Stomach (tissue), 9 donors: ENCODE data around the gene ITPKB. TPM values are rescaled to one million over a fixed set of nuclear protein-coding genes. Genes with fewer than 3 reads are reported as not detected.
A peak's percentile ranks its signal among the peaks of the same experiment; 100 is the strongest.

Experiments
- DNase-seq, 2 donors: peaks; one replicate each; pipeline versions ENCODE4 v3.0.0 to v3.0.0-alpha.2; 2013 to 2019
- H3K27ac ChIP-seq, 5 donors: fragments of 200-600 bp in 4 of 5; sonication (generic) in 4 of 5; one replicate each; pipeline ENCODE4 v1.5.1; 2013 to 2019; ENCODE audit warnings: mild to moderate bottlenecking in 1 of 5, moderate library complexity in 1 of 5
- H3K27me3 ChIP-seq, 3 donors: fragments of 200-600 bp; sonication (generic); one replicate each; pipeline ENCODE4 v1.5.1; 2017 to 2019; ENCODE audit warnings: mixed run types in 1 of 3
- H3K36me3 ChIP-seq, 4 donors: fragments of 200-600 bp; sonication (generic); 1 replicate in 3 of 4; 2 replicates in 1 of 4; pipeline ENCODE4 v1.5.1; 2016 to 2019
- H3K4me1 ChIP-seq, 4 donors: fragments of 200-600 bp; sonication (generic); one replicate each; pipeline ENCODE4 v1.5.1; 2016 to 2019
- H3K4me3 ChIP-seq, 4 donors: fragments of 200-600 bp; sonication (generic) in 3 of 4; one replicate each; pipeline ENCODE4 v1.5.1; 2016 to 2019; ENCODE audit warnings: mild to moderate bottlenecking in 1 of 4
- H3K9me3 ChIP-seq, 4 donors: fragments of 200-600 bp; sonication (generic); one replicate each; pipeline ENCODE4 v1.5.1; 2016 to 2019
- EP300 ChIP-seq: sonication (generic); formaldehyde crosslinking; IDR thresholded peaks from one replicate; pipeline ENCODE4 v1.6.1; 2017; ENCODE audit warnings: antibody characterized with exemption
- POLR2A ChIP-seq, 4 donors: fragments of 450-650 bp; IDR thresholded peaks; one replicate each; pipeline ENCODE4 v1.6.1; 2016; ENCODE audit warnings: antibody characterized with exemption in 4 of 4, control low read depth in 2 of 4, mild to moderate bottlenecking in 1 of 4, moderate library complexity in 1 of 4
- POLR2AphosphoS5 ChIP-seq, 3 donors: sonication (generic); formaldehyde crosslinking; IDR thresholded peaks; one replicate each; pipeline ENCODE4 v1.6.1; 2016; ENCODE audit warnings: antibody characterized with exemption in 3 of 3
- WGBS, 5 donors: extraction: QIAGEN DNeasy Blood & Tissue Kit in 3 of 5; methylation state at CpG; one replicate each; pipeline versions ENCODE4 v1.1.5 to v1.1.7; 2013 to 2018; 5-methylcytosine and 5-hydroxymethylcytosine counted together
- intact Hi-C: fragments of 100-400 bp; cut with DNase I; formaldehyde crosslinking; loops from one replicate; pipeline ENCODE4 v1.15.1; 2023; ENCODE audit warnings: low total_unique reads
- polyA plus RNA-seq, 3 donors: library from polyadenylated mRNA; stranded (reverse); fragments of 200-250 nt; gene quantifications; one replicate each; pipeline ENCODE4 v1.2.3, GENCODE V29; 2013
- total RNA-seq, 5 donors: library from RNA; depleted of rRNA; stranded (reverse); fragments of >200 nt; gene quantifications; one replicate each; pipeline versions ENCODE4 v1.1.0 to v1.2.3, GENCODE V29; 2014 to 2016
- TF ChIP-seq, protein P1 (sequence below), 7 experiments: fragments of 450-650 bp in 4 of 7; fragments of 200-600 bp in 3 of 7; sonication (generic) in 3 of 7; IDR thresholded peaks; one replicate each; pipeline ENCODE4 v1.5.1; 2016 to 2019; ENCODE audit warnings: antibody characterized with exemption in 7 of 7, control low read depth in 2 of 7, mild to moderate bottlenecking in 1 of 7
- donor health status: healthy with polysubstance abuse.
- donor health status: Bipolar disorder and iron deficiency.
- donor health status: healthy.

The ITPKB gene
- total and polyA plus RNA-seq, 8 donors = 3.8 to 38.8 (median 19.1) TPM

DNA sequence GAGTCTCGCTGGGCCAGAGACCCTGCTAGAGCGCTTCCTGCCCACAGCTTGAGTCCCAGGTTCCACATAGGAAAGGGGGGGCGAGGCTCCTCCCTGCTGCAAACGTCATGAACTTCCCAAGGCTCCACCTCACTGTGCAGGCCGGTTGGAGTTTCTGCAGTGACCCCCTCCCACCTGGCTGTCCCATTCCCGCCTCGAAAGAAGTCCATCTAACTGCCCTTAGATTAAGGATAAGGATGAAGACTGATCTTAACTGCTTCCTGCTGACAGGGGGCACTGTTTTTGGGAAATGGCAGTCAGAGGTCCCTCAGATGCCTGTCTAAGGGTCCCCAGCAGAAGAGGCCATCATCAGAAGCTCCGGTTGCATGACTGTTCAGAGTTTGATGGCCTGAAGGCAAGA is 127.8 kb downstream of the ITPKB start:
- DNase-seq = no peak
- Histone ChIP-seq H3K27me3 (no peaks in the 10 kb centered on the region), H3K27ac (no peak overlapping the region), H3K36me3 (no peaks in the 10 kb centered on the region), H3K9me3 (no peaks in the 10 kb centered on the region), H3K4me3 (no peak overlapping the region), H3K4me1 (peaks cover 0 to 13% (median 4%) of the 10 kb centered on the region in 4 donors)
- no peak for TF ChIP-seq POLR2A (IDR thresholded peaks at IDR 0.05)
- TF ChIP-seq, protein P1, sequence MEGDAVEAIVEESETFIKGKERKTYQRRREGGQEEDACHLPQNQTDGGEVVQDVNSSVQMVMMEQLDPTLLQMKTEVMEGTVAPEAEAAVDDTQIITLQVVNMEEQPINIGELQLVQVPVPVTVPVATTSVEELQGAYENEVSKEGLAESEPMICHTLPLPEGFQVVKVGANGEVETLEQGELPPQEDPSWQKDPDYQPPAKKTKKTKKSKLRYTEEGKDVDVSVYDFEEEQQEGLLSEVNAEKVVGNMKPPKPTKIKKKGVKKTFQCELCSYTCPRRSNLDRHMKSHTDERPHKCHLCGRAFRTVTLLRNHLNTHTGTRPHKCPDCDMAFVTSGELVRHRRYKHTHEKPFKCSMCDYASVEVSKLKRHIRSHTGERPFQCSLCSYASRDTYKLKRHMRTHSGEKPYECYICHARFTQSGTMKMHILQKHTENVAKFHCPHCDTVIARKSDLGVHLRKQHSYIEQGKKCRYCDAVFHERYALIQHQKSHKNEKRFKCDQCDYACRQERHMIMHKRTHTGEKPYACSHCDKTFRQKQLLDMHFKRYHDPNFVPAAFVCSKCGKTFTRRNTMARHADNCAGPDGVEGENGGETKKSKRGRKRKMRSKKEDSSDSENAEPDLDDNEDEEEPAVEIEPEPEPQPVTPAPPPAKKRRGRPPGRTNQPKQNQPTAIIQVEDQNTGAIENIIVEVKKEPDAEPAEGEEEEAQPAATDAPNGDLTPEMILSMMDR (IDR thresholded peaks at IDR 0.05) = no peak
- TF ChIP-seq EP300 = no peak
- TF ChIP-seq POLR2AphosphoS5 (IDR thresholded peaks at IDR 0.05) = no peak
- intact Hi-C loops = no loop called here
- 59 to 72% (median 63%) methylated on average over 7 to 8 of the region's 8 CpGs for WGBS, 5 donors

DNA sequence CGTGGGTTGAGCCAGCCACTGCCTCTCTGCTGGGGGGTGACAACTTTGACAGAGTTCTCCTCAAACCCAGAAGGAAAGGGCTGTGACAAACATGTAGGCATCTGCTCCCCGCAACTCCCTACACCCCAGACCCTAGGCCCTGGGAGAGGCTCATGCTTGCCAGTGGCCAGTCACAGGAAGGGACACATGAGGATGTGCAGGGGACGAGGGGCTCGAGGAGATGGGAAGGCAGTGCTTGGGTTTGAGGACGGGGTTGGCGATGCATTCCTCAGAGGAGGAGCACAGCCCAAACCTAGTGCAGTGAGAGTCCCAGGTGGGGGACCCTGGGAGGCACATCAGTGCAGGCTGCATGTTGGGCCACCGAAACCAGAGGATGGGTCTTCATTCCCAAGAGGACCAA is 128.4 kb downstream of the ITPKB start:
- H3K27ac ChIP-seq = no peak overlapping the region
- TF ChIP-seq EP300 (no peak), POLR2AphosphoS5 (IDR thresholded peaks at IDR 0.05) (no peak), POLR2A (IDR thresholded peaks at IDR 0.05) (no peak)
- TF ChIP-seq, protein P1 (IDR thresholded peaks at IDR 0.05) = no peak
- no peaks in the 10 kb centered on the region for H3K36me3 ChIP-seq
- DNase-seq = no peak
- intact Hi-C loops = no loop called here
- no peak overlapping the region for H3K4me3 ChIP-seq
- no peaks in the 10 kb centered on the region for H3K27me3 ChIP-seq
- WGBS, 5 donors = 85 to 91% (median 90%) methylated on average over 7 of the region's 7 CpGs
- H3K4me1 ChIP-seq = peaks cover 0 to 19% (median 7%) of the 10 kb centered on the region in 4 donors
- no peaks in the 10 kb centered on the region for H3K9me3 ChIP-seq

DNA sequence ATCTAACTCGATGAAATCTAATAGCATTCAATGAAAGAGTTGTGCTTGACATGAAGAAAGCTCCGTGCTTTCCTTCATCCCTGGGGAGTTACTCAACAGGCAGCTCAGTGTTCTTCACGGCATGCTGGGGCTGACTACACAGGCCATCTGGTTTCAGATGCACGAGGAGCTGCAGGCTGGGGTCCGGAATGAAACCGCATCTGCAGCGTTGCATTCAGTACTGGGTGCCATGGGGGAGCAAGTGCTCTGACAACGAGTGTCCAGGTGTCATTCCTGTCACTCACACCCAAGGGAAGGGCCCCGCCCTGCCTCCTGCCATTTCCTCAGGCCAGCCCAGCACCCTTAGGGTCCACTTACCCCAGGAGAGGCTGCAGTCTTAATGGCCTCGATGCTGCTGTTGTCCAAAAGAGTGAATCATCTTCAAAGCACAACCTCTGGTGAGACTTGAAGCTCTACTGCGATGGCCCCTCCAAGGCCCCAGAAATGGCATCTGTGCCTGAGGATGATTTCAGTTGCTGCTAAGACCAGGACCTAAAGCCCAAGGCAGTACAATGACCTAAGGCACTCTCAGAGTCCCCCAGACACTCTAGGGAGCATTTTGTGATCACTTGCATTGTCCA is 129.1 kb downstream of the ITPKB start:
- TF ChIP-seq POLR2AphosphoS5 (IDR thresholded peaks at IDR 0.05) (no peak), EP300 (no peak), POLR2A (IDR thresholded peaks at IDR 0.05) (no peak)
- TF ChIP-seq, protein P1 (IDR thresholded peaks at IDR 0.05) = no peak
- intact Hi-C loops = loop anchor here (10.0 kb wide), 1 partner anchor 185 kb away; no protein-coding TSS in a partner anchor
- no peaks in the 10 kb centered on the region for H3K9me3 ChIP-seq
- no peak overlapping the region for H3K4me3 ChIP-seq
- 61 to 84% (median 79%) methylated on average over 10 to 11 of the region's 11 CpGs for WGBS, 5 donors
- H3K27ac ChIP-seq = no peak overlapping the region
- H3K27me3 ChIP-seq = no peaks in the 10 kb centered on the region
- H3K36me3 ChIP-seq = no peaks in the 10 kb centered on the region
- DNase-seq = peak in 1 of 2 donors; percentile 46
- H3K4me1 ChIP-seq = peaks cover 0 to 26% (median 11%) of the 10 kb centered on the region in 4 donors

DNA sequence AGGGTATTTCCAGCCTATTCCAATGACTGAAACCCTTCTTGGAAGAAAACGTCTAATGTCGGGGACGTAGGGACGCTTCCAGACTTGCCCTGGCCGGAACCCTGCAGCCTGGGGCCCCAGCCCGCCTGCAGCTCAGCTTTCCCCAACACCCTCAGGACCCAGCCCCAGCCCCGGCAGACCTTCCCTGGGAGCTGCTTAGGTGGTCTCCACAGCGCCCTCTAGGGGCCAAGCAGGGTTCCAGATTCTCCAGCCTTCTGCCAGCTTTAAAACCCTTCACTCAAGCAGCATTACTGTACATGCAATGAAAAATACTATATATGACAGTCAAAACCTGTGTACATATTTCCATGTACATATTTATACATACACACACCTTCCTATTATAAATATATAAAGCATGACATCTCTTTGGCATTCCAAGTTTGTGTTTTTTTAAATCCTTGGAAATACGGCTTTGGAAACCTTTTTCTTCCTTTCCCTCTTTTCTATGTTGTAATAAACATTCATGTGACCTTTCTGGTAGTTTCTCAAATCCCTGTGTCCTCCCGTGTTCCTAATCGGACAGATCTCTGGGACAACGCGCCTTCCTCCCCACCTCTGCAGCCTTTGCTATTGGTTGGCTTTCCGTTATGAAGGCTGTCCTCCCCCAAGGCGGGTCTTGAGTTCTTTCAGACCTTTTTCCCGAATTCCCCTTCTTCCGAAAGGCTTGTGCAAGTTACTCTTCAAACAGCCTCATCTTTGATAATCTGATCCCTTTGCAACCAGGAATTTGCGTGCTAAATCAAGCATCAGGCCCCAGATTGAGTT is 130.2 kb downstream of the ITPKB start:
- no peaks in the 10 kb centered on the region for H3K9me3 ChIP-seq
- H3K27me3 ChIP-seq = no peaks in the 10 kb centered on the region
- no peak overlapping the region for H3K4me3 ChIP-seq
- H3K27ac ChIP-seq = no peak overlapping the region
- TF ChIP-seq, protein P1 (IDR thresholded peaks at IDR 0.05) = peak in 5 of 7 experiments; percentile 36 to 85 (median 75)
- TF ChIP-seq POLR2A (IDR thresholded peaks at IDR 0.05) = no peak
- peaks cover 0 to 37% (median 19%) of the 10 kb centered on the region in 4 donors for H3K4me1 ChIP-seq
- intact Hi-C loops = loop anchor here (10.0 kb wide), 1 partner anchor 184 kb away; no protein-coding TSS in a partner anchor
- H3K36me3 ChIP-seq = no peaks in the 10 kb centered on the region
- DNase-seq = peak; percentile 72 to 91
- 60 to 63% (median 62%) methylated on average over 18 of the region's 18 CpGs for WGBS, 5 donors
